NB4 (cell line): ENCODE results near the gene CCNY.
"Not testable (repeated sequence)": the region's sequence is repeated elsewhere in the genome, so short reads cannot be mapped to it uniquely, and the experiment has no call there.

ENCODE experiments used
- DNase-seq: peaks from one replicate; pipeline ENCODE4 v3.0.0; 2010; ENCODE audit warnings: low read depth
- H3K4me3 ChIP-seq: one replicate; pipeline ENCODE4 v1.5.1; 2011; ENCODE audit warnings: mild to moderate bottlenecking, low read depth, low read length, moderate library complexity
- MYC ChIP-seq: IDR thresholded peaks from 2 replicates; pipeline ENCODE4 v1.6.1; 2011; ENCODE audit warnings: low read depth, low read length
- POLR2A ChIP-seq: IDR thresholded peaks from 2 replicates; pipeline ENCODE4 v1.6.1; 2011; ENCODE audit warnings: mild to moderate bottlenecking; ENCODE audit not compliant: insufficient read length; ENCODE audit errors: extremely low read depth
- TF ChIP-seq, protein P1 (sequence below): IDR thresholded peaks from one replicate; pipeline ENCODE4 v1.5.1; 2012; ENCODE audit warnings: low read depth, low read length
- TF ChIP-seq, protein P2 (sequence below): IDR thresholded peaks from 2 replicates; pipeline ENCODE4 v1.6.1; 2011; ENCODE audit warnings: low read depth, low read length

Gene CCNY

DNA sequence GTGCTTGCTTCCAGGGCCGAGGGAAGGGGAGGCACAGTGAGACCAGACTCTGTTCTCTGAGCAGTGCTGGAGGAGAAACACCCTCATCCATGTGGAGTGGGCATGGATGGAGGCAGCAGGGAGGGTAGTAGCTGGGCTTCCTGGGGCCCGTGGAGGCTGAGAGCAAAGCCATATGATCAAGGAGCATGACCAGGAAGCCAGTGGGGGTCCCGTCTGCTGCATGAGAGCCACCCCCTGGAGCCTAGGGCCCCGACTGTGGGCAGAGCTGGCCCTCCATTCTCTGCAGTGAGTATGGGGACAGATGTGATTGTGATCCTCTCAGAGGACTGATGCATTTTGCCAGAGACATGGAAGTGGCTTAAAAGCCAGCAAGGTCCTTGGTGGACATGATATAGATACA, 61.6 kb downstream of the CCNY start:
- no peak for DNase-seq
- no peak for TF ChIP-seq MYC
- TF ChIP-seq, protein P1, sequence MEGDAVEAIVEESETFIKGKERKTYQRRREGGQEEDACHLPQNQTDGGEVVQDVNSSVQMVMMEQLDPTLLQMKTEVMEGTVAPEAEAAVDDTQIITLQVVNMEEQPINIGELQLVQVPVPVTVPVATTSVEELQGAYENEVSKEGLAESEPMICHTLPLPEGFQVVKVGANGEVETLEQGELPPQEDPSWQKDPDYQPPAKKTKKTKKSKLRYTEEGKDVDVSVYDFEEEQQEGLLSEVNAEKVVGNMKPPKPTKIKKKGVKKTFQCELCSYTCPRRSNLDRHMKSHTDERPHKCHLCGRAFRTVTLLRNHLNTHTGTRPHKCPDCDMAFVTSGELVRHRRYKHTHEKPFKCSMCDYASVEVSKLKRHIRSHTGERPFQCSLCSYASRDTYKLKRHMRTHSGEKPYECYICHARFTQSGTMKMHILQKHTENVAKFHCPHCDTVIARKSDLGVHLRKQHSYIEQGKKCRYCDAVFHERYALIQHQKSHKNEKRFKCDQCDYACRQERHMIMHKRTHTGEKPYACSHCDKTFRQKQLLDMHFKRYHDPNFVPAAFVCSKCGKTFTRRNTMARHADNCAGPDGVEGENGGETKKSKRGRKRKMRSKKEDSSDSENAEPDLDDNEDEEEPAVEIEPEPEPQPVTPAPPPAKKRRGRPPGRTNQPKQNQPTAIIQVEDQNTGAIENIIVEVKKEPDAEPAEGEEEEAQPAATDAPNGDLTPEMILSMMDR: no peak
- TF ChIP-seq POLR2A: no peak
- TF ChIP-seq, protein P2, sequence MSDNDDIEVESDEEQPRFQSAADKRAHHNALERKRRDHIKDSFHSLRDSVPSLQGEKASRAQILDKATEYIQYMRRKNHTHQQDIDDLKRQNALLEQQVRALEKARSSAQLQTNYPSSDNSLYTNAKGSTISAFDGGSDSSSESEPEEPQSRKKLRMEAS: no peak
- no peak overlapping the region for H3K4me3 ChIP-seq

DNA sequence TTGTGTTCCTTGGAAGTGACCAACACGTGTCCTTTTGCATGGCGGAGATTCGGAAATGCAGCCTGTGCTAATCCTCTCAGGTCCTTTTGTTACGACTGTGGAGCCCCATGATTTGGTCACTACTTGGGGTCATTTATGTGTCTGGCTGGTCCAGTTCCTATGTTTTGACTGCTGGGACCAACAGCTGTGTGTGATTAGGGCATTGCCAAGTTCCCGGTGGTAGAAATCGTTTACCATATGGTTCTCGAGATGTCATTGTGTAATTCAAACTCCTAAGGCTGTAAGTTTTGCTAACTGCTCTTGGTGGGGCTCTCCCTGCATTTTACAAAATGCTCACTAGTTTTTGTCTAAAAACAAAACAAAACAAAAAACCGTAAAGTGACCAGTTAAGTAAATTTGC, 62.0 kb downstream of the CCNY start:
- no peak for DNase-seq
- no peak overlapping the region for H3K4me3 ChIP-seq
- TF ChIP-seq MYC (no peak), POLR2A (no peak)
- TF ChIP-seq, protein P2: no peak
- TF ChIP-seq, protein P1: no peak

DNA sequence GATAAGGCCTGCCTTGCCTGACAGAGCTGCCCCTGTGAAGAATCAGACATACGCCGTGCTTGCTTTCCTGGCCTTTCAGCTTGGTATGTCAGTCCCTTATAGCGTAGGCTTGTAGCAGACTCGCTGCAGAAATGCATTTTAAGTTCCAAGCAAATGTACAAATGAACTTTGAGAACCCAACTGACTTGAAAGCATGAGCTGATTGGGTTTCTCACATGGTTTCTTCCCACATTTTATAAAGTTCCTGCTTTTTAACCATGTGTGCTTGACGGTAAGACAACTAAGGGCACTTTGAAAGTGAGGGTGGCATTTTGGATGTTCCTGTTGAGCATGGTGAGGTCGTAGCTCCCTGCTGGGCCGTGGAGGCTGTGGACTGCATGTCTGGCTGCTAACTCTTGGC, 62.6 kb downstream of the CCNY start:
- H3K4me3 ChIP-seq: no peak overlapping the region
- no peak for TF ChIP-seq MYC
- DNase-seq: no peak

DNA sequence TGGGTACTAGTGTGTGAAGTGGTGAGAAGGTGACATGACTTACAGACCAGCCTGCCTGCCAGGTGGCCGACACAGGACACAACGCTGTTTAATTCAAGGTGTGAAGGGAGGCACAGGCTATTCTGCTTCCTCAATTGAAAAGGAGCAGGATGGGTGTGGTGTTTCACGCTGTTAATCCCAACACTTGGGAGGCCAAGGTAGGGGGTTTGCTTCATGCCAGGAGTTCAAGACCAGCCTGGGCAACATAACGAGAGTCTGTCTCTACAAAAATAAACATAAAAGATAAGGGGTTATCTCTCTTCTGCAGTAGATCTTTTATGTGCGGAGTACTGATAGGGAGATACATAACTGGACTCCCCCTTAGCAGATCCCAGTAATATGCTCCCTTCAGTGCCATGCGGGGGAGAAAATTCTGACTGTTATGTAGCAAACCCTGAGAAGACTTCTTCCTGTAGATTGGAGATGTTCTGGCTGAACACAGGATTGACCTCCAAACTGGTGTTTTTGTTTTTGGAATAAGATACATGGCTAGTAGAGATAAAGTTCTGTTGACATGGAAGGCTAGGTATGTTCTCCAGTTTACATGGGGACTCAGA, 63.2 kb downstream of the CCNY start:
- no peak for DNase-seq

DNA sequence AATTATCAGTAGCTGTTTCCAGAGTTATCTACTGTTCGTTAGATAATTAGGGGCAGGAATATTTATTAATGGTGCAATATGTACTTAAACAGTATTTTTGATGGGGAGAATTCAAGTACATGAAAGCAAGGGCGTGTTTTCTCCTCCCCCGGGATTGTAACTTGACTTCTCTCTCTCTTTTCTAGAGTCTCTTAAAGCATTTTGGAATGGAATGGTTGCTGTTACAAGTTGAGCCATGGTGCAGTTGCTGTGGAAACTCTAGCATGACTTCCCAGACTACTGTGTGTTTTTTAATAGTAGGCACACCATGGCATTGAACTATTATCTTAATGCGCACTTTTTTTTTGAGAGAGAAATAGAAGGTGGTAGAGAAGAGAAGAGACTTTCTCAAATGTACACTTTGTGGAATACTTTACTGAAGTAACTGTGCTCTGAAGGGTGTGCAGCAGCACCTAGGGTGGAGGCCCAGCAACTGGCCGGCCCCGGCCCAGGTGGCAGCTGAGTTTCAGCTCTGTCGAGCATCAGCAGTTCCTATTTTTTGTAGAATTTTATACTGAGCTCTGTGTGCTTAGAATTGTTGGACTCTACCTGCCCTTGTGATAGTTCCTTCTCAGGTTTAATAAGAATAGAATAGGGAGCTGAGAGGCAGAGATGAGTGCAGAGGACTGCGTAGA, 64.4 kb downstream of the CCNY start:
- TF ChIP-seq MYC (no peak), POLR2A (no peak)
- TF ChIP-seq, protein P2: no peak
- TF ChIP-seq, protein P1: no peak
- no peak overlapping the region for H3K4me3 ChIP-seq
- DNase-seq: no peak

More for the DNA sequence above, 63.2 kb downstream of the CCNY start:
- H3K4me3 ChIP-seq: no peak overlapping the region
- TF ChIP-seq, protein P1: no peak
- TF ChIP-seq, protein P2: no peak

DNA sequence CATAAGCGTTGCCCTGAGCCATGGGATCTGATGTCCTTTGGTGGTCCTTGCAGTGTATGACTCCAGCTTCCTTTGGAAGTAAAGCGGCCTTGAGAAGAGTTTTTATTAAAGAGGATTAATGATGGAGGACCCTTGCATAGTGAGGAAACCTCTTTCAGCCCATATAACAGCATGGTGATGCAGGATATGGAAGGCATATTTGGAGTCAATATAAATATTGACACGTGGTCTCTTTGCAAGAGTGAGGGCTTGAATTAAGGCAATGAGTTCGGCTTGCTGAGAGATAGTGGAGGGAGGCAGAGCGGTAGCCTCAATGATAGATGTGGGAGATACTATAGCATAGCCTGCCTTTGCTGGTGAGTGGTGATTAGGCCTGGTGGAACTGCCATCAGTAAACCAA, 67.2 kb downstream of the CCNY start:
- not testable (repeated sequence) for DNase-seq, H3K4me3 ChIP-seq

DNA sequence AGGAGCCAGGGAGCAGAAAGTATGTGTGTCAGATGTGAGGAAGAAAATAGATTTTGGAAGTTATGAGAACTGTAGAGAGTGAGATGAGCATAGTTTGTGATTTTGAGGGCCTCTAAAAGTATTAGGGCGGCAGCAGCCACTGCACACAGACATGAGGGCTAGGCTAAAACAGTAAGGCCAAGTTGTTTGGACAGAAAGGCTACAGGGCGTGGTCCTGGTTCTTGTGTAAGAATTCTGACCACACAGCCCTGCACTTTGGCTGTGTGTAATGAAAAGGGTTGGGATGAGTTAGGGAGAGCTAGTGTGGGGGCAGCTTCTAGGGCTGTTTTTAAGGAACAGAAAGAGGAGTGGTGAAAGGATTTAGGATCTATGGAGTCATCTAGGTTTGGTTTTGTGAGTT, 67.8 kb downstream of the CCNY start:
- DNase-seq, H3K4me3 ChIP-seq: not testable (repeated sequence)

DNA sequence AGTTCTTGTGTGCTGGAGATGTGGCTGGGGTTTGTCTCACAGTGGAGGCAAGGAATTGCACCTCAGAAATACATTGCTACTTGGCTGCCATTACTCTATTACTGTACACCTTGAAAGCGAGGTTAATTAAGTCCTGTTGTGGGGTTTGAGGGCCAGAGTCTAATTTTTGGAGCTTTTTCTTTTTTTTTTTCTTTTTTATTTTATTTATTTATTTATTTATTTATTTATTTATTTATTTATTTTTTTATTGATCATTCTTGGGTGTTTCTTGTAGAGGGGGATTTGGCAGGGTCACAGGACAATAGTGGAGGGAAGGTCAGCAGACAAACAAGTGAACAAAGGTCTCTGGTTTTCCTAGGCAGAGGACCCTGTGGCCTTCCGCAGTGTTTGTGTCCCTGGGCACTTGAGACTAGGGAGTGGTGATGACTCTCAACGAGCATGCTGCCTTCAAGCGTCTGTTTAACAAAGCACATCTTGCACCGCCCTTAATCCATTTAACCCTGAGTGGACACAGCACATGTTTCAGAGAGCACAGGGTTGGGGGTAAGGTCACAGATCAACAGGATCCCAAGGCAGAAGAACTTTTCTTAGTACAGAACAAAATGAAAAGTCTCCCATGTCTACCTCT, 69.8 kb downstream of the CCNY start:
- H3K4me3 ChIP-seq: not testable (repeated sequence)

DNA sequence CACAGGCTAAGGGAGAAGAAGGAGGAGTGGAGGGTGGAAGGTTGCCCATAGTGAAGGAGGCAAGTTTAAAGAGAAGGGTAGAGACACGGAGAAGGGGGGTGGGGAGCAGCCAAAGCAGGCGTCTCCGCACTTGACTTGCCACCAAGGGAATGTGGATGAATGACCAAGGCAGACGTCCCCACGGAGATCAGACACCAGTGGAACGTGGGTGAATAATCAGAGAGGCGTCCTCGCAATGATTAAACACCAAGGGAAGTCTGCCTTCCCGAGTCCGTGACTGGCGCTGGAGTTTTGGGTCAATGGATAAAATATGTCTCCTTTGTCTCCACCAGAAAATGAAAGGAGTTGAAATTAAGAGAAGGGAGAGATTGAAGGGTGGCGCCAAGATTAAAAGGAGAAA, 71.4 kb downstream of the CCNY start:
- not testable (repeated sequence) for DNase-seq, H3K4me3 ChIP-seq

More for the DNA sequence above, 69.8 kb downstream of the CCNY start:
- not testable (repeated sequence) for DNase-seq
